GM12878 (cell line): Measurements from ENCODE around the gene CPSF6.

Experiments used
- POLR2A ChIP-seq: IDR thresholded peaks from 2 replicates; pipeline ENCODE4 v1.6.1; 2011; ENCODE audit warnings: low read depth, mild to moderate bottlenecking, low read length
- POLR2AphosphoS5 ChIP-seq: IDR thresholded peaks from 2 replicates; pipeline ENCODE4 v1.6.1; 2011; ENCODE audit warnings: mild to moderate bottlenecking, low read length, inconsistent platforms
- TF ChIP-seq, protein P1 (sequence below): IDR thresholded peaks from 2 replicates; pipeline ENCODE4 v1.6.1; 2011; ENCODE audit warnings: borderline replicate concordance, low read depth, mild to moderate bottlenecking, moderate library complexity, low read length; ENCODE audit not compliant: insufficient read depth, poor library complexity, severe bottlenecking
- TF ChIP-seq, protein P2 (sequence below), 3 experiments: IDR thresholded peaks in 2 of 3; conservative IDR thresholded peaks in 1 of 3; 2 replicates each; pipeline ENCODE4 v1.5.1; 2011; ENCODE audit warnings: low read depth in 3 of 3, low read length in 3 of 3, mild to moderate bottlenecking in 3 of 3, control low read depth in 2 of 3, moderate library complexity in 2 of 3, inconsistent platforms in 1 of 3, mixed read lengths in 1 of 3; ENCODE audit not compliant: control insufficient read depth in 2 of 3, insufficient read depth in 1 of 3; ENCODE audit errors: extremely low read depth in 1 of 3
- TF ChIP-seq, protein P3 (sequence below): IDR thresholded peaks from 2 replicates; pipeline ENCODE4 v1.6.1; 2011; ENCODE audit warnings: borderline replicate concordance, low read depth, mild to moderate bottlenecking, moderate library complexity, mixed read lengths, low read length; ENCODE audit not compliant: insufficient read depth; ENCODE audit errors: extremely low read length

DNA sequence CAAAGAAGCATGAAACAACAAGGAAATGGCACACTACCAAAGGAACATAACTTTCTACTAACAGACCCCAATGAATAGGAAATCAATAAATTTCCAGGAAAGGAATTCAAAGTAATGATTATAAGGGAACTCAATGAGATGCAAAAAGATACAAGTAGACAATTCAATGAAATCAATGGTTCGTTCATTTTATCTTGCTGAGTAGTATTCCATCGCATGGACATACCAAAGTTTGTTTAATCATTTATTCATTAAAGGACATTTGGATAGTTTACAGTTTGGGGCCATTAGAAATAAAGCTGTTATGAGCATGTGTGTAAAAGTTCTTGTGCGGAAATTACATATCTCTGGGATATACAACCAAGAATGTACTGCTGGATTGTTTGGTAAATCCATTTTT, 73.8 kb downstream of the CPSF6 start:
- TF ChIP-seq POLR2A (no peak), POLR2AphosphoS5 (no peak)
- TF ChIP-seq, protein P1, sequence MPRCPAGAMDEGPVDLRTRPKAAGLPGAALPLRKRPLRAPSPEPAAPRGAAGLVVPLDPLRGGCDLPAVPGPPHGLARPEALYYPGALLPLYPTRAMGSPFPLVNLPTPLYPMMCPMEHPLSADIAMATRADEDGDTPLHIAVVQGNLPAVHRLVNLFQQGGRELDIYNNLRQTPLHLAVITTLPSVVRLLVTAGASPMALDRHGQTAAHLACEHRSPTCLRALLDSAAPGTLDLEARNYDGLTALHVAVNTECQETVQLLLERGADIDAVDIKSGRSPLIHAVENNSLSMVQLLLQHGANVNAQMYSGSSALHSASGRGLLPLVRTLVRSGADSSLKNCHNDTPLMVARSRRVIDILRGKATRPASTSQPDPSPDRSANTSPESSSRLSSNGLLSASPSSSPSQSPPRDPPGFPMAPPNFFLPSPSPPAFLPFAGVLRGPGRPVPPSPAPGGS, result no peak
- TF ChIP-seq, protein P2, sequence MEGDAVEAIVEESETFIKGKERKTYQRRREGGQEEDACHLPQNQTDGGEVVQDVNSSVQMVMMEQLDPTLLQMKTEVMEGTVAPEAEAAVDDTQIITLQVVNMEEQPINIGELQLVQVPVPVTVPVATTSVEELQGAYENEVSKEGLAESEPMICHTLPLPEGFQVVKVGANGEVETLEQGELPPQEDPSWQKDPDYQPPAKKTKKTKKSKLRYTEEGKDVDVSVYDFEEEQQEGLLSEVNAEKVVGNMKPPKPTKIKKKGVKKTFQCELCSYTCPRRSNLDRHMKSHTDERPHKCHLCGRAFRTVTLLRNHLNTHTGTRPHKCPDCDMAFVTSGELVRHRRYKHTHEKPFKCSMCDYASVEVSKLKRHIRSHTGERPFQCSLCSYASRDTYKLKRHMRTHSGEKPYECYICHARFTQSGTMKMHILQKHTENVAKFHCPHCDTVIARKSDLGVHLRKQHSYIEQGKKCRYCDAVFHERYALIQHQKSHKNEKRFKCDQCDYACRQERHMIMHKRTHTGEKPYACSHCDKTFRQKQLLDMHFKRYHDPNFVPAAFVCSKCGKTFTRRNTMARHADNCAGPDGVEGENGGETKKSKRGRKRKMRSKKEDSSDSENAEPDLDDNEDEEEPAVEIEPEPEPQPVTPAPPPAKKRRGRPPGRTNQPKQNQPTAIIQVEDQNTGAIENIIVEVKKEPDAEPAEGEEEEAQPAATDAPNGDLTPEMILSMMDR (IDR thresholded peaks at IDR 0.05 in 2 of 3, conservative IDR thresholded peaks at IDR 0.05 in 1 of 3; ENCODE audit: control insufficient read depth in 2 of 3, extremely low read depth in 1 of 3, insufficient read depth in 1 of 3, low read depth in 3 of 3, low read length in 3 of 3), result no peak
- TF ChIP-seq, protein P3, sequence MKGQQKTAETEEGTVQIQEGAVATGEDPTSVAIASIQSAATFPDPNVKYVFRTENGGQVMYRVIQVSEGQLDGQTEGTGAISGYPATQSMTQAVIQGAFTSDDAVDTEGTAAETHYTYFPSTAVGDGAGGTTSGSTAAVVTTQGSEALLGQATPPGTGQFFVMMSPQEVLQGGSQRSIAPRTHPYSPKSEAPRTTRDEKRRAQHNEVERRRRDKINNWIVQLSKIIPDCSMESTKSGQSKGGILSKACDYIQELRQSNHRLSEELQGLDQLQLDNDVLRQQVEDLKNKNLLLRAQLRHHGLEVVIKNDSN, result no peak
